IPS DF 6.9 (cell line): ENCODE measurements around the gene CTNNA3.
"Not testable (repeated sequence)": the region's sequence is repeated elsewhere in the genome, so short reads cannot be mapped to it uniquely, and the experiment has no call there.

Experiments
- DNase-seq: peaks from one replicate; pipeline ENCODE4 v3.0.0-alpha.2; 2013; ENCODE audit warnings: low read depth, low spot score
- H3K27ac ChIP-seq: one replicate; pipeline ENCODE4 v1.5.1; 2013; ENCODE audit warnings: low read length, control low read depth
- H3K27me3 ChIP-seq: 2 replicates; pipeline ENCODE4 v1.6.1; 2013; ENCODE audit warnings: mild to moderate bottlenecking, low read length; ENCODE audit not compliant: control insufficient read depth, insufficient read depth
- H3K36me3 ChIP-seq: 2 replicates; pipeline ENCODE4 v1.6.1; 2013; ENCODE audit warnings: low read length; ENCODE audit not compliant: control insufficient read depth, insufficient read depth
- H3K4me1 ChIP-seq: 2 replicates; pipeline ENCODE4 v1.6.1; 2013; ENCODE audit warnings: low read length; ENCODE audit not compliant: control insufficient read depth, insufficient read depth
- H3K4me3 ChIP-seq: 2 replicates; pipeline ENCODE4 v1.5.1; 2013; ENCODE audit warnings: mild to moderate bottlenecking, low read length
- H3K9me3 ChIP-seq: 2 replicates; pipeline ENCODE4 v1.6.1; 2013; ENCODE audit warnings: low read length, inconsistent platforms; ENCODE audit not compliant: control insufficient read depth, insufficient read depth
- WGBS: extraction: QIAGEN DNeasy Blood & Tissue Kit; methylation state at CpG from one replicate; pipeline ENCODE4 v1.1.7; 2013; ENCODE audit warnings: mixed read lengths, missing lambda C conversion rate; ENCODE audit not compliant: insufficient read length, insufficient coverage; 5-methylcytosine and 5-hydroxymethylcytosine counted together

Gene CTNNA3

DNA sequence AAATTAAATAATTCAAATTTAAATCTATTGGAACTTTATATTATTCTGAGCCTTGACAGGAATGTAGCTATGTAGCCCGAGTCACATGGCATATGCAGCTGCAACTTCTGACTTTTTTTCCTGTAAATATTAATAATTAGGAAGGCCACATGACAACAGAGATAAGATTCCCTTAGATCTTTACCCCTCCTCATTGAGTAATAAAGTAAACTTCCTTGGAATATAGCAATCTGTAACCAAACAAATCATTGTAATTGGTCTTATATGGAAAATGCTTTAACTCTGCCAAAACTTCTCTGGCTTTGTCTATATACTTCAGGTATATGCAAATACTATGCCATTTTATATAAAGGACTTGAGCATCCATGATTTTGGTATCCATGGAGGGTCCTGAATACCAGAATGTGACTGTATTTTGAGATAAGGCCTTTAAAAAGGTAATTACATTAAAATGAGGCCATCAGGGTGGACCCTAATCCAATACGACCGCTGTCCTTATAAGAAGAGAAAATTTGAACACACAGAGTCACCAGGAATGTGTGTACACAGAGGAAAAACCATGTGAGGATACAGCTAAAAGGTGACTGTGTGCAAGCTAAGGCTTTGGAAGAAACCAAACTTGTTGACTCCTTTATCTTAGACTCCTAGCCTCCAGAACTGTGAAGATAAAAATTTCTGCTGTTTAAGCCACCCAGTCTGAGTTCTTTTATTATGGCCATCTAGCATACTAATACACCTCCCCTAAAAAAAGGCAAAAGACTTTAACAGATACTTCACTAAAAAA lies 222.0 kb downstream of the CTNNA3 start:
- no CpG with 5 or more reads among the region's 3 CpGs for WGBS
- Histone ChIP-seq H3K4me1 (no peaks in the 10 kb centered on the region), H3K27ac (no peak overlapping the region), H3K4me3 (no peak overlapping the region), H3K9me3 (no peaks in the 10 kb centered on the region), H3K36me3 (no peaks in the 10 kb centered on the region), H3K27me3 (no peaks in the 10 kb centered on the region)
- DNase-seq = no peak

DNA sequence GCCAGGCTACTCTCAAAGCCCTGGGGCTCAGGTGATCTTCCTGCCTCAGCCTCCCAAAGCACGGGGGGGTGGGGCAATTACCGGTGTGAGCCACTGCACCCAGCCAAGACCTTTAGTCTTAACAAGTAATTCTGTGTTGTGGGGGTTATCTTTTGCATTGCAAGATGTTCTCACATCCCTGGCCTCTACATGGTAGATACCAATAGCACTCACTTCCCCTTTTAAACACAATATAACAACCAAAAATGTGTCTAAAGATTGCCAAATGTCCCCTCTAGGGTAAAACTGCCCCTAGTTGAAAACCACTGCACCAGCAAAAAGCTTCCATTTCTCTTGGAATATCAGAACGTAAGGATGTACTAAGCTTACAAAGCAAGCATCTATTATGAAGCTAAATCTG lies 225.0 kb downstream of the CTNNA3 start:
- H3K27me3 ChIP-seq = no peaks in the 10 kb centered on the region
- no CpG with 5 or more reads among the region's 3 CpGs for WGBS
- H3K9me3 ChIP-seq = no peaks in the 10 kb centered on the region
- no peaks in the 10 kb centered on the region for H3K4me1 ChIP-seq
- H3K4me3 ChIP-seq = no peak overlapping the region
- no peaks in the 10 kb centered on the region for H3K36me3 ChIP-seq
- DNase-seq = no peak
- H3K27ac ChIP-seq = no peak overlapping the region

- WGBS = 100% methylated on average over 2 of the region's 3 CpGs
- H3K36me3 ChIP-seq = no peaks in the 10 kb centered on the region
- no peak for DNase-seq
- H3K27me3 ChIP-seq = no peaks in the 10 kb centered on the region
- H3K9me3 ChIP-seq = no peaks in the 10 kb centered on the region
- no peak overlapping the region for H3K27ac ChIP-seq
- no peak overlapping the region for H3K4me3 ChIP-seq
- H3K4me1 ChIP-seq = no peaks in the 10 kb centered on the region
Observed at GRCh38 chr10:67464278-67464677, 231.7 kb downstream of the CTNNA3 start.

DNA sequence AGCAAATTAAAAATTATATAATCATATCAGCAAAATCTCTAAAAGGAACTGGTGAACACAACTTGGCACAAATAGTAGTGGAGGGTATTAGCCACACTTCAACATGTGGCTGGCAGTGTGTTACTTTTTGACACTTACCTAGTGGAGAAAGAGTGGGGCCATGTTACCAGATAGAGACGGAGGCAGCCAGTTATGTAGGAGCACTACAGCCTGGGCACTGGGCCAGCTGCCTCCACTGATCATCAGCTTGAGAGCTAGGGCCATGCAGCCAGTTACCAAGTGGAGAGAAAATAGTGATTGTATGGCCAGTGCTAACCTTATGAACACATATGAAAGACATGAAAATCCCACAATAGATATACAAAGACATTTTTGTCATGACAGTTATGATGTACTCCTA lies 243.1 kb downstream of the CTNNA3 start:
- no peaks in the 10 kb centered on the region for H3K36me3 ChIP-seq
- H3K4me1 ChIP-seq = no peaks in the 10 kb centered on the region
- DNase-seq = no peak
- no CpG with 5 or more reads among the region's 1 CpG for WGBS
- no peak overlapping the region for H3K27ac ChIP-seq
- H3K27me3 ChIP-seq = no peaks in the 10 kb centered on the region
- H3K4me3 ChIP-seq = no peak overlapping the region
- H3K9me3 ChIP-seq = no peaks in the 10 kb centered on the region

- no CpG with 5 or more reads among the region's 4 CpGs for WGBS
- Histone ChIP-seq H3K4me1 (no peaks in the 10 kb centered on the region), H3K27ac (no peak overlapping the region), H3K9me3 (no peaks in the 10 kb centered on the region), H3K27me3 (no peaks in the 10 kb centered on the region), H3K4me3 (no peak overlapping the region), H3K36me3 (no peaks in the 10 kb centered on the region)
- no peak for DNase-seq
Observed at GRCh38 chr10:67438605-67439304, 257.2 kb downstream of the CTNNA3 start.

- no peaks in the 10 kb centered on the region for H3K4me1 ChIP-seq
- H3K27me3 ChIP-seq = no peaks in the 10 kb centered on the region
- no peak for DNase-seq
- no peak overlapping the region for H3K4me3 ChIP-seq
- no CpG with 5 or more reads among the region's 2 CpGs for WGBS
- H3K36me3 ChIP-seq = no peaks in the 10 kb centered on the region
- no peaks in the 10 kb centered on the region for H3K9me3 ChIP-seq
- no peak overlapping the region for H3K27ac ChIP-seq
Observed at GRCh38 chr10:67433276-67433675, 262.7 kb downstream of the CTNNA3 start.

DNA sequence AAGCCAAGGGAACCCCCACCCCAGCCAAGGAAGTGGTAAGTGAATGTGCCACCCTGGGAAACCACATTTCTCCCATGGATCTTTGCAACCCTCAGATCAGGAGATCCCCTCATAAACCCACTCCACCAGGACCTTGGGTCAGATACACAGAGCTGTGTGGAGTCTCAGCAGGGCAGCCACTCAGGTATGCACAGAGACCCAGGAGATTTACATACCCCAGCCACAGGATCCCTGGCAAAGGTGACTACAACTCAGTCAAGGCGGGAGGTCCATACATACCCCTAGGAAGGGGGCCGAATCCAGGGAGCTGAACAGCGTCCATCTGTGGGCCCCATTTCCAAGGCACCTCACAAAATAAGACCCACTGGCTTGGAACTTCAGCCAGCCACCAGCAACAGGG lies 293.4 kb downstream of the CTNNA3 start:
- Histone ChIP-seq H3K27me3 (no peaks in the 10 kb centered on the region), H3K27ac (no peak overlapping the region), H3K4me1 (peaks cover 6% of the 10 kb centered on the region), H3K9me3 (peaks cover 1% of the 10 kb centered on the region), H3K36me3 (no peaks in the 10 kb centered on the region), H3K4me3 (no peak overlapping the region)
- DNase-seq = no peak
- WGBS = no CpG with 5 or more reads among the region's 3 CpGs

DNA sequence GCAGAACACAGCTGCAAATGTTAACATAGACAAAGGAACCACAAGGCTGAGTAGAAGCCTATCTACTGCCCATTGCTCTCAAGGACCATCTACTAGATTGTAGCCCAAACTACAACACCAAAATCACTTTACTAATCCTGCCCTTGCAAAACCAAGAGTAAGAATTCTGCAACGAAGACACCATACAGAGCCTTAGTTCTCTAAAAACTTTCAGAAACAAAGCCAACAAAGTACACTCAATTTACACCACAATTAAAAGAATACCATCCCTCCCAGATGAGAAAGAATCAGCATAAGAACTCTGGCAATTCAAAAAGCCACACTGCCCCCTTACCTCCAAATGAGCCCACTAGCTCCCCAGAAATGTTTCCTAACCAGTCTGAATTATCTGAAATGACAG lies 294.3 kb downstream of the CTNNA3 start:
- Histone ChIP-seq H3K27ac (no peak overlapping the region), H3K4me1 (peaks cover 6% of the 10 kb centered on the region), H3K36me3 (no peaks in the 10 kb centered on the region), H3K9me3 (peaks cover 1% of the 10 kb centered on the region), H3K27me3 (no peaks in the 10 kb centered on the region), H3K4me3 (no peak overlapping the region)
- DNase-seq = peak; percentile 13
- no CpG with 5 or more reads among the region's 1 CpG for WGBS

- WGBS = no CpG with 5 or more reads among the region's 33 CpGs
- H3K27ac ChIP-seq, H3K9me3 ChIP-seq, H3K27me3 ChIP-seq, DNase-seq, H3K36me3 ChIP-seq, H3K4me1 ChIP-seq: not testable (repeated sequence)
- peak overlapping the region; percentile 66; the same call in 1 of the 2 replicates for H3K4me3 ChIP-seq
Observed at GRCh38 chr10:67386841-67387533, 309.0 kb downstream of the CTNNA3 start.

DNA sequence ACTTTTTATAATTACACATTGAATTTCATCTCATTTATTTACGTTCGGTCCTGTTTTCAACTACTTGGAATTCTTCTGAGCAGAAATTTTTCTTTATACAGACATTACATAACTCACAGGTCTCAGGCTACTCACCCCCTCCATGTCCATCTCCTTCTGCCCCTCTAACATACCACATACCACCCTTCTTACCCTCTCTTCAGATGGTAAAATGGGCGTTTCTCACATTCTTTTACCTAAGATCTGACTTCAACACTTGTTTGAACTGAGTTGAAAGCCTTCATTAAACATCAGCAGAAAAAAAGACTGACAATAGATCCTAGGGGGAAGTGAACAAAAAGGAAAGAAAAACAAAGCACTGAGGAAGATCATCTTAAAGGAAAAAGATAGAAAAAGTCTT lies 309.7 kb downstream of the CTNNA3 start:
- DNase-seq = no peak
- no peaks in the 10 kb centered on the region for H3K4me1 ChIP-seq
- H3K27me3 ChIP-seq = no peaks in the 10 kb centered on the region
- no peak overlapping the region for H3K4me3 ChIP-seq
- H3K36me3 ChIP-seq = no peaks in the 10 kb centered on the region
- WGBS = no CpG with 5 or more reads among the region's 3 CpGs
- H3K27ac ChIP-seq = no peak overlapping the region
- H3K9me3 ChIP-seq = no peaks in the 10 kb centered on the region
